Measurements from ENCODE around the gene TJP3.

DNA sequence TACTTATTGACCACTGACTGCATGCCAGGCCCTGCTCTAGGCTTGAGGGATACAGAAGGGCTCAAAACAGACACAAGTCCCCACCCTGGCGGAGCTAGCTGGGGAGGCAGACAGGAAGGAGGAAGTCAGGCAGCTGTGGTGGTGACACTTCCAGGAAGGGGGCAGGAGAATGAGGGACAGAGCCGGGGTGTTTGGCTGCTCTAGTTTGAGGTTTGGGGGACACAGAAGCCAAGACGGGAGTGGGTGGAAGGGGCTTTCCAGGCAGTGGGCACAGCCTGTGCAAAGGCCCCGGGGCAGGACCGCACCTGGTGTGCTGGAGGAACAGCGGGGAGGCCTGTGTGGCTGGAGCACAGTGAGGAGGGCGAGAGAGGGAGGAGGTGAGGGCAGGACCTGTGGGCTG is 58.3 kb downstream of the TJP3 start:
- TF ChIP-seq POLR2A (IDR thresholded peaks at IDR 0.05): no peak
- TF ChIP-seq, protein P1, sequence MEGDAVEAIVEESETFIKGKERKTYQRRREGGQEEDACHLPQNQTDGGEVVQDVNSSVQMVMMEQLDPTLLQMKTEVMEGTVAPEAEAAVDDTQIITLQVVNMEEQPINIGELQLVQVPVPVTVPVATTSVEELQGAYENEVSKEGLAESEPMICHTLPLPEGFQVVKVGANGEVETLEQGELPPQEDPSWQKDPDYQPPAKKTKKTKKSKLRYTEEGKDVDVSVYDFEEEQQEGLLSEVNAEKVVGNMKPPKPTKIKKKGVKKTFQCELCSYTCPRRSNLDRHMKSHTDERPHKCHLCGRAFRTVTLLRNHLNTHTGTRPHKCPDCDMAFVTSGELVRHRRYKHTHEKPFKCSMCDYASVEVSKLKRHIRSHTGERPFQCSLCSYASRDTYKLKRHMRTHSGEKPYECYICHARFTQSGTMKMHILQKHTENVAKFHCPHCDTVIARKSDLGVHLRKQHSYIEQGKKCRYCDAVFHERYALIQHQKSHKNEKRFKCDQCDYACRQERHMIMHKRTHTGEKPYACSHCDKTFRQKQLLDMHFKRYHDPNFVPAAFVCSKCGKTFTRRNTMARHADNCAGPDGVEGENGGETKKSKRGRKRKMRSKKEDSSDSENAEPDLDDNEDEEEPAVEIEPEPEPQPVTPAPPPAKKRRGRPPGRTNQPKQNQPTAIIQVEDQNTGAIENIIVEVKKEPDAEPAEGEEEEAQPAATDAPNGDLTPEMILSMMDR (IDR thresholded peaks at IDR 0.05): no peak
